Stimulated activated CD4-positive, alpha-beta T cell treated with anti-CD3 and anti-CD28 coated beads, Interleukin-4, amount 100 ng/mL, for 48 hours (primary cell): ENCODE results near the gene PARD3B.

Experiments used
- DNase-seq, 2 donors: peaks; one replicate each; pipeline ENCODE4 v3.0.0-alpha.2; 2020; ENCODE audit warnings: low read depth in 2 of 2

Gene PARD3B

GRCh38 chr2:205273148-205273547, 727.9 kb downstream of the PARD3B start:
- DNase-seq: no peak

- no peak for DNase-seq
Measured at GRCh38 chr2:205273627-205274026, 728.4 kb downstream of the PARD3B start.

- DNase-seq: no peak
Measured at GRCh38 chr2:205274801-205275200, 729.5 kb downstream of the PARD3B start.

- no peak for DNase-seq
Measured at GRCh38 chr2:205276116-205276777, 731.0 kb downstream of the PARD3B start.

- DNase-seq: no peak
Measured at GRCh38 chr2:205280596-205281236, 735.4 kb downstream of the PARD3B start.

- no peak for DNase-seq
Measured at GRCh38 chr2:205283736-205284270, 738.5 kb downstream of the PARD3B start.

- no peak for DNase-seq
Measured at GRCh38 chr2:205284334-205284733, 739.1 kb downstream of the PARD3B start.

GRCh38 chr2:205287316-205287715, 742.0 kb downstream of the PARD3B start:
- DNase-seq: no peak

GRCh38 chr2:205288686-205289085, 743.4 kb downstream of the PARD3B start:
- no peak for DNase-seq

- no peak for DNase-seq
Measured at GRCh38 chr2:205290299-205290698, 745.0 kb downstream of the PARD3B start.

- DNase-seq: no peak
Measured at GRCh38 chr2:205292665-205293295, 747.5 kb downstream of the PARD3B start.

- no peak for DNase-seq
Measured at GRCh38 chr2:205293559-205293958, 748.3 kb downstream of the PARD3B start.

GRCh38 chr2:205296959-205297358, 751.7 kb downstream of the PARD3B start:
- DNase-seq: no peak

GRCh38 chr2:205297368-205297767, 752.1 kb downstream of the PARD3B start:
- no peak for DNase-seq

- no peak for DNase-seq
Measured at GRCh38 chr2:205297846-205298245, 752.6 kb downstream of the PARD3B start.

GRCh38 chr2:205311201-205311600, 765.9 kb downstream of the PARD3B start:
- no peak for DNase-seq

- no peak for DNase-seq
Measured at GRCh38 chr2:205321231-205321630, 776.0 kb downstream of the PARD3B start.

- no peak for DNase-seq
Measured at GRCh38 chr2:205323929-205324328, 778.7 kb downstream of the PARD3B start.

GRCh38 chr2:205324355-205324754, 779.1 kb downstream of the PARD3B start:
- DNase-seq: no peak

- DNase-seq: no peak
Measured at GRCh38 chr2:205333351-205333750, 788.1 kb downstream of the PARD3B start.

GRCh38 chr2:205337274-205337673, 792.0 kb downstream of the PARD3B start:
- DNase-seq: no peak

- DNase-seq: no peak
Measured at GRCh38 chr2:205338156-205338555, 792.9 kb downstream of the PARD3B start.

GRCh38 chr2:205343103-205343502, 797.8 kb downstream of the PARD3B start:
- no peak for DNase-seq
